Stimulated activated CD8-positive, alpha-beta memory T cell treated with anti-CD3 and anti-CD28 coated beads, Interleukin-7, amount 100 ng/mL, for 48 hours (primary cell): ENCODE results near the gene IGF2R.
"Not testable (repeated sequence)": the region's sequence is repeated elsewhere in the genome, so short reads cannot be mapped to it uniquely, and the experiment has no call there.

ENCODE experiments used
- DNase-seq, 2 donors: peaks; one replicate each; pipeline ENCODE4 v3.0.0-alpha.2; 2020; ENCODE audit warnings: low read depth in 1 of 2; ENCODE audit errors: extremely low read depth in 1 of 2

Gene IGF2R

GRCh38 chr6:159995405-159995804 is 26.5 kb downstream of the IGF2R start:
- no peak for DNase-seq

GRCh38 chr6:159996087-159996622 is 27.3 kb downstream of the IGF2R start:
- no peak for DNase-seq

GRCh38 chr6:159996626-159997497 is 28.0 kb downstream of the IGF2R start:
- no peak for DNase-seq

- no peak for DNase-seq
Measured at GRCh38 chr6:159997498-159998101, 28.7 kb downstream of the IGF2R start.

GRCh38 chr6:159998538-159998937 is 29.7 kb downstream of the IGF2R start:
- no peak for DNase-seq

GRCh38 chr6:159999240-159999671 is 30.4 kb downstream of the IGF2R start:
- no peak for DNase-seq

GRCh38 chr6:160000280-160000704 is 31.4 kb downstream of the IGF2R start:
- no peak for DNase-seq

GRCh38 chr6:160000893-160001427 is 32.1 kb downstream of the IGF2R start:
- DNase-seq: not testable (repeated sequence)

- no peak for DNase-seq
Measured at GRCh38 chr6:160002882-160003281, 34.0 kb downstream of the IGF2R start.

- DNase-seq: no peak
Measured at GRCh38 chr6:160004018-160004417, 35.1 kb downstream of the IGF2R start.

GRCh38 chr6:160004419-160005175 is 35.7 kb downstream of the IGF2R start:
- no peak for DNase-seq

- no peak for DNase-seq
Measured at GRCh38 chr6:160005211-160005610, 36.3 kb downstream of the IGF2R start.

GRCh38 chr6:160005861-160006540 is 37.1 kb downstream of the IGF2R start:
- no peak for DNase-seq

- no peak for DNase-seq
Measured at GRCh38 chr6:160007145-160007544, 38.3 kb downstream of the IGF2R start.

- no peak for DNase-seq
Measured at GRCh38 chr6:160007611-160008010, 38.7 kb downstream of the IGF2R start.

GRCh38 chr6:160010067-160010466 is 41.2 kb downstream of the IGF2R start:
- DNase-seq: no peak

GRCh38 chr6:160013987-160014868 is 45.3 kb downstream of the IGF2R start:
- no peak for DNase-seq

- DNase-seq: no peak
Measured at GRCh38 chr6:160014869-160015182, 45.9 kb downstream of the IGF2R start.
